ENCODE results near the gene TANGO6. TPM values are rescaled to one million over a fixed set of nuclear protein-coding genes. Genes with fewer than 3 reads are reported as not detected.

The TANGO6 gene
- total and polyA plus RNA-seq, 4 donors = 5.4 to 26.6 (median 13.2) TPM

GRCh38 chr16:68875871-68876270 is 32.5 kb downstream of the TANGO6 start:
- intact Hi-C loops (cut with DNase I) = no loop called here

GRCh38 chr16:68883685-68884084 is 40.4 kb downstream of the TANGO6 start:
- DNase-seq (no peak), ATAC-seq (ENCODE audit: low FRiP score) (no peak)
- peaks cover 3 to 5% of the 10 kb centered on the region in 2 donors for H3K36me3 ChIP-seq (ENCODE audit: control insufficient read depth in 1 of 2, insufficient read depth in 2 of 2, low read length in 1 of 2)
- intact Hi-C loops (cut with DNase I) = no loop called here
- H3K4me1 ChIP-seq (ENCODE audit: control insufficient read depth in 1 of 2, insufficient read depth in 2 of 2, low read length in 2 of 2) = no peaks in the 10 kb centered on the region
- no peak overlapping the region for H3K27ac ChIP-seq (ENCODE audit: low read depth in 1 of 2, low read length in 2 of 2)
- no peaks in the 10 kb centered on the region for H3K9me3 ChIP-seq (ENCODE audit: control insufficient read depth, low read length)
- H3K27me3 ChIP-seq (ENCODE audit: control insufficient read depth in 1 of 2, insufficient read depth in 2 of 2, low read length in 1 of 2) = no peaks in the 10 kb centered on the region
- no peak overlapping the region for H3K4me3 ChIP-seq (ENCODE audit: low read length in 2 of 2)
- 91 to 92% methylated on average over 6 of the region's 6 CpGs for WGBS, 2 donors

More at GRCh38 chr16:68875871-68876270, 32.5 kb downstream of the TANGO6 start:
- ATAC-seq (ENCODE audit: low FRiP score) (no peak), DNase-seq (no peak)
- H3K27me3 ChIP-seq (ENCODE audit: control insufficient read depth in 1 of 2, insufficient read depth in 2 of 2, low read length in 1 of 2) = no peaks in the 10 kb centered on the region
- H3K9me3 ChIP-seq (ENCODE audit: control insufficient read depth, low read length) = no peaks in the 10 kb centered on the region
- H3K4me1 ChIP-seq (ENCODE audit: control insufficient read depth in 1 of 2, insufficient read depth in 2 of 2, low read length in 2 of 2) = no peaks in the 10 kb centered on the region
- WGBS, 2 donors = 97 to 99% methylated on average over 2 to 4 of the region's 4 CpGs
- peaks cover 2 to 6% of the 10 kb centered on the region in 2 donors for H3K36me3 ChIP-seq (ENCODE audit: control insufficient read depth in 1 of 2, insufficient read depth in 2 of 2, low read length in 1 of 2)
- H3K27ac ChIP-seq (ENCODE audit: low read depth in 1 of 2, low read length in 2 of 2) = no peak overlapping the region
- H3K4me3 ChIP-seq (ENCODE audit: low read length in 2 of 2) = no peak overlapping the region

GRCh38 chr16:68884401-68884800 is 41.1 kb downstream of the TANGO6 start:
- Histone ChIP-seq H3K27ac (ENCODE audit: low read depth in 1 of 2, low read length in 2 of 2) (no peak overlapping the region), H3K27me3 (ENCODE audit: control insufficient read depth in 1 of 2, insufficient read depth in 2 of 2, low read length in 1 of 2) (no peaks in the 10 kb centered on the region), H3K4me1 (ENCODE audit: control insufficient read depth in 1 of 2, insufficient read depth in 2 of 2, low read length in 2 of 2) (no peaks in the 10 kb centered on the region), H3K4me3 (ENCODE audit: low read length in 2 of 2) (no peak overlapping the region), H3K36me3 (ENCODE audit: control insufficient read depth in 1 of 2, insufficient read depth in 2 of 2, low read length in 1 of 2) (peaks cover 3 to 5% of the 10 kb centered on the region in 2 donors), H3K9me3 (ENCODE audit: control insufficient read depth, low read length) (no peaks in the 10 kb centered on the region)
- ATAC-seq (ENCODE audit: low FRiP score) (no peak), DNase-seq (no peak)
- WGBS, 2 donors = 88 to 94% methylated on average over 1 of the region's 1 CpG
- intact Hi-C loops (cut with DNase I) = no loop called here

- Histone ChIP-seq H3K4me1 (ENCODE audit: control insufficient read depth in 1 of 2, insufficient read depth in 2 of 2, low read length in 2 of 2) (no peaks in the 10 kb centered on the region), H3K27ac (ENCODE audit: low read depth in 1 of 2, low read length in 2 of 2) (no peak overlapping the region), H3K36me3 (ENCODE audit: control insufficient read depth in 1 of 2, insufficient read depth in 2 of 2, low read length in 1 of 2) (peaks cover 3 to 5% of the 10 kb centered on the region in 2 donors), H3K9me3 (ENCODE audit: control insufficient read depth, low read length) (no peaks in the 10 kb centered on the region), H3K27me3 (ENCODE audit: control insufficient read depth in 1 of 2, insufficient read depth in 2 of 2, low read length in 1 of 2) (no peaks in the 10 kb centered on the region), H3K4me3 (ENCODE audit: low read length in 2 of 2) (no peak overlapping the region)
- DNase-seq = no peak
- ATAC-seq (ENCODE audit: low FRiP score) = no peak
- intact Hi-C loops (cut with DNase I) = no loop called here
- WGBS, 2 donors = 57 to 66% methylated on average over 7 of the region's 7 CpGs
These were observed 41.8 kb downstream of the TANGO6 start for GRCh38 chr16:68884861-68885720.

- Histone ChIP-seq H3K36me3 (ENCODE audit: control insufficient read depth in 1 of 2, insufficient read depth in 2 of 2, low read length in 1 of 2) (peaks cover 3 to 5% of the 10 kb centered on the region in 2 donors), H3K4me3 (ENCODE audit: low read length in 2 of 2) (no peak overlapping the region), H3K27me3 (ENCODE audit: control insufficient read depth in 1 of 2, insufficient read depth in 2 of 2, low read length in 1 of 2) (no peaks in the 10 kb centered on the region), H3K4me1 (ENCODE audit: control insufficient read depth in 1 of 2, insufficient read depth in 2 of 2, low read length in 2 of 2) (no peaks in the 10 kb centered on the region), H3K27ac (ENCODE audit: low read depth in 1 of 2, low read length in 2 of 2) (no peak overlapping the region), H3K9me3 (ENCODE audit: control insufficient read depth, low read length) (no peaks in the 10 kb centered on the region)
- DNase-seq (no peak), ATAC-seq (ENCODE audit: low FRiP score) (no peak)
- 88 to 94% methylated on average over 1 of the region's 1 CpG for WGBS, 2 donors
- intact Hi-C loops (cut with DNase I) = no loop called here
These were observed 43.8 kb downstream of the TANGO6 start for GRCh38 chr16:68887107-68887506.

- ATAC-seq (ENCODE audit: low FRiP score) (no peak), DNase-seq (no peak)
- no peaks in the 10 kb centered on the region for H3K4me1 ChIP-seq (ENCODE audit: control insufficient read depth in 1 of 2, insufficient read depth in 2 of 2, low read length in 2 of 2)
- no peak overlapping the region for H3K4me3 ChIP-seq (ENCODE audit: low read length in 2 of 2)
- no peaks in the 10 kb centered on the region for H3K27me3 ChIP-seq (ENCODE audit: control insufficient read depth in 1 of 2, insufficient read depth in 2 of 2, low read length in 1 of 2)
- H3K36me3 ChIP-seq (ENCODE audit: control insufficient read depth in 1 of 2, insufficient read depth in 2 of 2, low read length in 1 of 2) = peaks cover 0 to 2% of the 10 kb centered on the region in 2 donors
- no peaks in the 10 kb centered on the region for H3K9me3 ChIP-seq (ENCODE audit: control insufficient read depth, low read length)
- no peak overlapping the region for H3K27ac ChIP-seq (ENCODE audit: low read depth in 1 of 2, low read length in 2 of 2)
- intact Hi-C loops (cut with DNase I) = no loop called here
- WGBS, 2 donors = 53 to 56% methylated on average over 3 of the region's 3 CpGs
These were observed 46.3 kb downstream of the TANGO6 start for GRCh38 chr16:68889508-68890150.

GRCh38 chr16:68892214-68892613 is 48.9 kb downstream of the TANGO6 start:
- H3K4me3 ChIP-seq (ENCODE audit: low read length in 2 of 2) = no peak overlapping the region
- intact Hi-C loops (cut with DNase I) = no loop called here
- 84 to 89% methylated on average over 8 of the region's 8 CpGs for WGBS, 2 donors
- no peaks in the 10 kb centered on the region for H3K9me3 ChIP-seq (ENCODE audit: control insufficient read depth, low read length)
- no peaks in the 10 kb centered on the region for H3K27me3 ChIP-seq (ENCODE audit: control insufficient read depth in 1 of 2, insufficient read depth in 2 of 2, low read length in 1 of 2)
- ATAC-seq (ENCODE audit: low FRiP score) = no peak
- DNase-seq = no peak
- H3K36me3 ChIP-seq (ENCODE audit: control insufficient read depth in 1 of 2, insufficient read depth in 2 of 2, low read length in 1 of 2) = no peaks in the 10 kb centered on the region
- H3K27ac ChIP-seq (ENCODE audit: low read depth in 1 of 2, low read length in 2 of 2) = no peak overlapping the region
- H3K4me1 ChIP-seq (ENCODE audit: control insufficient read depth in 1 of 2, insufficient read depth in 2 of 2, low read length in 2 of 2) = no peaks in the 10 kb centered on the region

- DNase-seq = no peak
- no peaks in the 10 kb centered on the region for H3K27me3 ChIP-seq (ENCODE audit: control insufficient read depth in 1 of 2, insufficient read depth in 2 of 2, low read length in 1 of 2)
- H3K36me3 ChIP-seq (ENCODE audit: control insufficient read depth in 1 of 2, insufficient read depth in 2 of 2, low read length in 1 of 2) = no peaks in the 10 kb centered on the region
- no peak overlapping the region for H3K4me3 ChIP-seq (ENCODE audit: low read length in 2 of 2)
- intact Hi-C loops (cut with DNase I) = no loop called here
- no peak overlapping the region for H3K27ac ChIP-seq (ENCODE audit: low read depth in 1 of 2, low read length in 2 of 2)
- ATAC-seq (ENCODE audit: low FRiP score) = no peak
- no peaks in the 10 kb centered on the region for H3K4me1 ChIP-seq (ENCODE audit: control insufficient read depth in 1 of 2, insufficient read depth in 2 of 2, low read length in 2 of 2)
- H3K9me3 ChIP-seq (ENCODE audit: control insufficient read depth, low read length) = no peaks in the 10 kb centered on the region
- WGBS, 2 donors = 94 to 96% methylated on average over 2 of the region's 2 CpGs
These were observed 49.6 kb downstream of the TANGO6 start for GRCh38 chr16:68892898-68893297.
